Fibroblast of skin of abdomen (primary cell): ENCODE data around the gene MPPE1. TPM values are rescaled to one million over a fixed set of nuclear protein-coding genes. Genes with fewer than 3 reads are reported as not detected.

Experiments used
- DNase-seq: peaks from one replicate; pipeline ENCODE4 v3.0.0-alpha.2; 2013
- polyA plus RNA-seq, 2 experiments: library from polyadenylated mRNA; unstranded; fragments of 120-200 nt; gene quantifications; one replicate each; pipeline ENCODE4 v1.2.1, GENCODE V29; 2013; ENCODE audit not compliant: insufficient read length in 2 of 2

The MPPE1 gene
- polyA plus RNA-seq (2013, experiment 1 of 2; ENCODE audit: insufficient read length) = 23.9 TPM
- polyA plus RNA-seq (2013, experiment 2 of 2; ENCODE audit: insufficient read length) = 26.6 TPM

DNA sequence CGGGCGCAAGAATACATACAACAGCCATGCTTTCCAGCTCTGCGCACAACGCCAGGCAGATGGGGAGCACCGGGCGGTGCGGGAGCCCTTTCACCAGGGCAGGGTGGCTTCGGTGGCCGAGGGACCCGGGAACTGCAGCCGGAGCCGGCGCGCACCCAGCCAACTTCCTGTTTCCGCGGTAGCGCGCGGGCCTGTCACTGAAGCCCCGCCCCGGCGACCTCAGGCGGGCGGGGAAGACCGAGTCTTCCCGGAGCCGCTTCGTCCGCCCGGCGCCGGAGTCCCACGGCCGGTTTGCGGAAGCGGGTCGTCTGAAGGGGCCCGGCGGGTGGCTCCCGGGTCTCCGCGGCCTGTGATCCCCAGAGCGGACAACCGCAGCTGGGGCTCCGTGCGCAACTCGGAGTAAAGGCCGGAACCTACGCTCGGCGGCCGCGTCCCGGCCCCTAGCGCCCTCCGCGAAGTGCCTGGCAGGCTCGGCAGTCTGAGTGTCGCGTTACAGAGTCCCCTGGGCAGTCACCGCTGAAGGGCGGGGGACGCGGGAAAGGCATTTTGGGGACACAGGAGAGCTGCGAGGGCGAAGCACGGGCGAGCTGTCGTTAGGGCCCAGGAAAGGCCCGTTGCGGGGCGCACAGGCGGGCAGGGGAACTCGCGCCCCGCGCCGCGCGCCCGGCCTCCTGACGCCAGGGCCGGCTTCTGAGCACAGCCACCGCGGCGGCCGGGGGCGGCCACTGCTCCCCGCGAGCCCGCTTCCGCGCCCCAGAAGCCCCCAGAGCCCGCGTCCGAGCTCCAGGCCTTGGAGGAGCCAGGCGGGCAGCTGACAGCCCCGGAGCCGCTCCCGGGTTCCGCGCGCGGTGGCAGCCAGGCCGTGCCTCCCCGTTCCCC, at the start of gene MPPE1:
Gene MPPE1, minus strand, starts transcription at position 136 of the 879 bp plus-strand sequence. CDS start 11,053 bp downstream, outside the sequence.
- peak; percentile 81 for DNase-seq

- no peak for DNase-seq
Observed at GRCh38 chr18:11957636-11958035, 49.5 kb upstream of the MPPE1 start.

GRCh38 chr18:11956371-11957308, 48.5 kb upstream of the MPPE1 start:
- no peak for DNase-seq

GRCh38 chr18:11955239-11956029, 47.3 kb upstream of the MPPE1 start:
- peak; percentile 92 for DNase-seq

DNA sequence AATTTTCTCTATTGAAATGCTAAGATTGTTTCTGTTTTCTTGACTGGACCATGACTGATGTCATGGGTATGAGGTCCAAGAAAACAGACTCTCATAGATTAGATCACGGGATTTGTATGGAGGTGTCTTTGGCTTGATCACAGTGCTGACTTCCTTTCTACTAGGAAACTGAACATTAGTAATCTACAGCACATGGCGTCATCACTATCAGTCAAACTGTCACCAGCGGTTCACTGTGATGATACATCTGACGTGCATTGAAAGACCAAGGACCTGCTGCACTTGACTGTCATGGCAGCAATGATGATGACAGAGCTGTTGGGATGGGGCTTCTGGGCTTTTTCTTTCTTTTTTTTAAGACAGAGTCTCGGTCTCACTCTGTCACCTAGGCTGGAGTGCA, 45.0 kb upstream of the MPPE1 start:
- no peak for DNase-seq

- DNase-seq = no peak
Observed at GRCh38 chr18:11951390-11951851, 43.3 kb upstream of the MPPE1 start.

GRCh38 chr18:11950824-11951223, 42.7 kb upstream of the MPPE1 start:
- no peak for DNase-seq

- peak; percentile 68 for DNase-seq
Observed at GRCh38 chr18:11948852-11949523, 40.9 kb upstream of the MPPE1 start.

DNA sequence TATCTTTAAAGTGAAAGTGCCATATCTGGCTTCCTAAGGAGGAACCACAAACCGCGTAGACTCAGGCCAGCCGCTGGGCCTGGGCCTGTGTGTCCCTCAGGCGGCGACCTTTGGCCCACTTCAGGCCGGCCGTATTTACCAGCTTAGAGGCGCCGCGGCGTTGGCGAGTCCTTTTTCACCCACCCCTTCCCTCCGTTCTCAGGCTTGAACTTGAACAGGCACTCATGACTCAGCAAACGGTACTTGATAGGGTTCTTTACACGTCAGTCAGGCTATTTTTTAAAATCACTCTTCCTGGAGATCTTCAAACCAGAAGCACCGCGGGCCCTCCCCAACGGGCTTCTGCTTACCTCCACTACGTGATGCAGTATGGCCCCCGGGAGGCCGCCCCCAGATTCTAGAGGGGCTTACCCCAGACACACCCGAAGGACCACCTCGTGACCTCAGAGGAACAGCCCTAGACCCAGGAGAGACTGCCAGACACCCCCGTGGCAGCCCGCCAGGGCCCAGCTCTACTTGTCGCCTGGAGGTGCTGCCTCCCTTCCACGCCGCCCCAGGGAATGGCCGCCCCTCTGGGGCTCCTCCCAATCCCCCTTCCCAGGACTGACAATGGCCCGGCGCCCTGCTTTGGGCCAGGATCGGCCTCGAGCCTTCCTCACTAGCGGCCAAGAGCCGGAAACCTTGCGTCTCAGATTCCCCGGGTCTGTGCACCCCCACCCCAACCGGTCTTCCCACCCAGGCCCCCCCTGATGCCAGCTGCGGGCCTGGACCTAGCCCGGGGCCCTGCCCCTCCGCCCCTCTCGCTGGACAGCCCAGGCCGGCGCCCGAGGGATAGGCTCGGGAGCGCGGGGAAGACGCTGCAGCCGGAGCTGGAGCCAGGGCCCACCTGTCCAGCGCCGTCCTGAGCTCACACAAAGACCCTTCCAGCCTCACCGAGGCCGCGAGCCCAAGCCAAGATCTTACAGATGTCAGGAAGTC, 39.4 kb upstream of the MPPE1 start:
- peak; percentile 96 for DNase-seq

DNA sequence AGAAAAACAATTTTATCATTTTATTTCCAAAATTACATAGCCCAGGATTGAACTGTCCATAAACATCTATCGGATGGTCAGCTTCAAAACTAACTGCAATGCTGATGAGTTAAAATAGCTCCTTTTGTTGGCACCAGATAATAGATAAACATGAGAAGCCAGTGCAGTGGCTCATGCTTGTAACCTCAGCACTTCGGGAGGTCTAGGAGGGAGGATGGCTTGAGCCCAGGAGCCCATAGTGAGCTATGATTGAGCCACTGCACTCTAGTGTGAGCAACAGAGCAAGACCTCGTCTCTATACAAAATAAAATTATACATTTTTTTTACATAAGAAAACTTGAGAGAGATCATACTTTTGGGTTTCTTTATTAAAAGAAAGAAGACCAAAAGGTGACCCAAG, 38.6 kb upstream of the MPPE1 start:
- DNase-seq = peak; percentile 43

DNA sequence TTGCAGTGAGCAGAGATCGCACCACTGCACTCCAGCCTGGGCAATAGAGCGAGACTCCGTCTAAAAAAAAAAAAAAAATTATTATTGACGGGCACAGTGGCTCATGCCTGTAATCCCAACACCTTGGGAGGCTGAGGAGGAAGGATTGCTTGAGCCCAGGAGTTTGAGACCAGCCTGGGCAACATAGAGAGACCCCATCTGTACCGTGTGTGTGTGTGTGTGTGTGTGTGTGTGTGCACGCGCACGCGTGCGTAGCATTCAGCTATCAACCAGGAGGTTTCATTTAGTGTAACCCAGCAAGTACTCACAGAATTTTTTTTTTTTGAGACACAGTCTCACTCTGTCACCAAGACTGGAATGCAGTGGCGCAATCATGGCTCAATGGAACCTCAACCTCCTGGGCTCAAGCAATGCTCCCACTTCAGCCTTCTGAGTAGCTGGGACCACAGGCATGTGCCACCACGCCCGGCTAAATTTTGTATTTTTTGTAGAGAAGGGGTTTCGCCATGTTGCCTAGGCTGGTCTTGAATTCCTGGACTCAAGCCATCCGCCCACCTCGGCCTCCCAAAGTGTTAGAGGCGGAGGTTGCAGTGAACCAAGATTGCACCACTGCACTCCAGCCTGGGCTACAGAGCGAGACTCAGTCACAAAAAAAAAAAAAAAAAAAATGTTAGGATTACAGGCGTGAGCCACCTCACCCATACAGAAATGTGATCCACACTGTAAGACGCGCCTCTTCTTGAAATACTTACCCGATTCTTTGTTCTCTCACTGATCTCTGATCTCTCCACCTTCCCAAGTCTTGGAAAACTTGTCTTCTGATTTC, 37.9 kb upstream of the MPPE1 start:
- peak; percentile 48 for DNase-seq

- no peak for DNase-seq
Observed at GRCh38 chr18:11944786-11945185, 36.7 kb upstream of the MPPE1 start.

GRCh38 chr18:11944252-11944651, 36.1 kb upstream of the MPPE1 start:
- no peak for DNase-seq

DNA sequence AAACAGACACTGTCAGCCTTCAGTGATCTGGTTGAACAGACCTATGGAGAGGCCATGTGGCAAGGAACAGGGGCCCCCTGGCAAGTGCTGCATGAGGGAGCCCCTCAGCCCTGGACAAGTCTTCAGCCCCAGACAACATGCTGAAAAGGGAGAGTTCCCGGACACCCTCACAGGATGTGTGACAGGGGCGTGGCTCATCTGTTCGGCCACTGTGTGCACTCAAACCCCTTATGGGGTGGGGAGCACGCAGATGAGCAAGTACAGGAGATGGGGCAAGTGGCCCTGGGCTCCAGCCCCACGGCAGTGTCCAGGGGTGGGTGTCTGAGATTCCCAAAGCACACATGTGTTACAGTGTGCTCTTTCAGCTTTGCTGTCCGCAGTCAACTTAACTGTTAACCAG, 35.4 kb upstream of the MPPE1 start:
- no peak for DNase-seq

DNA sequence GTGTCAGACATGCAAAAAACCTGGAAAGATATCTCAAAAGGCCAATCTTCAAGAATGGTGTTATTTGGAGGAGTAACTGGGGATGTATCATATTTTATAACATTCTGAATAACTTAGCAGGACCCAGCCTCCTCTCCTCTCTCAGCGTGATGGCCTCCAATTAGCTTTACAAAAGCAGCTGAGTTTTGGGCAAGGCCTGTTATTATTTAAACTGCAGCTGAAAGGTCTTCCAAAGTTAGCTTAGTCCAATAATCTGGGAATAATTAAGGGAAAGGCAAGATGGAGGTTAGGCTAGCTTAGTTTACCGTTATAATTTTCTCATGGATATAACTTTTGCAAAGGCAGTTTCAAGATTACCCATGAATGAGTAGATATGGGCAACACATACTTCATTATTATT, 32.8 kb upstream of the MPPE1 start:
- DNase-seq = no peak

GRCh38 chr18:11937874-11938478, 29.9 kb upstream of the MPPE1 start:
- DNase-seq = peak; percentile 46

- no peak for DNase-seq
Observed at GRCh38 chr18:11932393-11932792, 24.3 kb upstream of the MPPE1 start.

DNA sequence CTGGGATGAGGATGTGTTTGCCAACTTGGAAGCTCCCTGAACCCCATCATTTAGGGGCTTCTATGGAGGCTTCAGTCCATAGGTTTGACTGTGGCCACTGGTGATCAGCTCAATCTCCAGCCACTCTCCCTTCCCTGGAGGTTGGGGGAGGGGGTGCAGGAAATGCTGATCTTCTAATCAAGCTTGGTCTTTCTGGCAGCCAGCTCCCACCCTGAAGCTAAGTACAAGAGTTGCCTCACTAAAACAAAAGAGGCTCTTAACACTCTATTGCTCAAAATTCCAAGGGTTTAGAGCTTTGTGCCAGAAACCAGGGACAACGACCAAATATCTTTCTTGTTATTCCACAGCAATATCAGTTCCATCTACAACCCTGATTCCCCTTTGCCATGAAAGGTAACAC, 19.4 kb upstream of the MPPE1 start:
- no peak for DNase-seq
